Measurements from ENCODE around the gene HCRTR1.

Gene HCRTR1

DNA sequence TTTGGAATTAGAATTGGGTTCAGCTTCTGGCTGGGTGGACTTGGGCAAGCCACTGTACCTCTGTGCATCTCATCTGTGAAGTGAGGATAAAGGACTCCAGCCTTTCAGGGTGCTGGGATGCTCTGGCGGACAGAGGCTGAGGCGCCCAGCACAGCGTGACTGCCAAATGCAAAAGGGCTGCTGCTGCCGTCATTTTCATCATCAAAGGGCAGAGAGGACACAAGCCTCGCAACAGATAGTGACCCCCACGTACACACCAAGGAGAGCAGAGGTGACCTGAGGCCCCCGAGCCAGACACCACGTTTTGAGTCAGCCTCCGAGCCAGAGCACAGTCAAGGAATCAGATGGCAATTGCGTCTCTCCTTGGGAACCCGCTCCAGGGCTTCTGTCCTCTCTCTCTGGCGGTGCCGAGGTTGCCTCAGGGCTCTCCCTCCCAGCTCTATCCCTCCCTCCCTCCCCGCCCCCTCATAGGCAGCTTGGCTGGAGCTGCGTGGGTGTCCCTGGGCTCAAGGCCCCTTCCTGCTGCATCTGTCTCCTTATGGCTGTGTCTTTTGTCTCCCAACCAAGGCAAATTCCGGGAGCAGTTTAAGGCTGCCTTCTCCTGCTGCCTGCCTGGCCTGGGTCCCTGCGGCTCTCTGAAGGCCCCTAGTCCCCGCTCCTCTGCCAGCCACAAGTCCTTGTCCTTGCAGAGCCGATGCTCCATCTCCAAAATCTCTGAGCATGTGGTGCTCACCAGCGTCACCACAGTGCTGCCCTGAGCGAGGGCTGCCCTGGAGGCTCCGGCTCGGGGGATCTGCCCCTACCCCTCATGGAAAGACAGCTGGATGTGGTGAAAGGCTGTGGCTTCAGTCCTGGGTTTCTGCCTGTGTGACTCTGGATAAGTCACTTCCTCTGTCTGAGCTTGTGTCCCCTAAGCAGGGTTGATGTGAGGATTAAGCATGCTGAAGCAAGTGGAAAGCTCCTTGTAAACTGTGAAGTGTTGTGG lies 9.0 kb downstream of the HCRTR1 start:
- peak; percentile 34 for DNase-seq (ENCODE audit: low spot score)

DNA sequence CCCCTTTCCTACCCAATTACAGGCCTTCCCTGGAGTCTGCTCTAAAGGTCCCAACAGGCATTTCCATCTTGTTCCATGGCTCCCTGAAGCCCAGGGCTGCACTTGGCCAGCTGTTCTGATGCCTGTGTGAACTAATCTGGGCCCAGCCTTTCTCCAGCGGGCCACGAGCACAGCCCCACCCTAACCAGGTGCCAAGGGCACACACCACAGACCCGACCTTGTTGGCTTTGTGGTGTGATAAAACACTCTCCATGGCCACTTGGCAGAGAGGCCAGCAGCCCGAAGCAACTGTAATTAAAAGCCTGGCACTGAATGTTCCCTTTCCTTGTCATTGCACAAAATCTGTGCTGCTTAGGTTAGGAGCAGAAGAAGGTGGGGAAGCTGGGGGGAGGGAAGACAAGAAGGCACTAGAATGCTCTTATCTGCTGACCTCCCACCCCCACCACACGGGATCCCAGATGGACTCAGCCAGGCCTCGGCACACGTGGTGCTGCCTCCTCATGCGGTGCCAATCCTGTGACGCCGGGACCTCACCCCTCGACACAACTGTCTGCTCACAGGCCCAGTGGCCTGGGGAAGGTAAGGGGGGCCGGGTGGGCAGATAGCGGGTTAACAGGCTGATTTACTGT lies 9.9 kb downstream of the HCRTR1 start:
- peak; percentile 89 for DNase-seq (ENCODE audit: low spot score)

DNA sequence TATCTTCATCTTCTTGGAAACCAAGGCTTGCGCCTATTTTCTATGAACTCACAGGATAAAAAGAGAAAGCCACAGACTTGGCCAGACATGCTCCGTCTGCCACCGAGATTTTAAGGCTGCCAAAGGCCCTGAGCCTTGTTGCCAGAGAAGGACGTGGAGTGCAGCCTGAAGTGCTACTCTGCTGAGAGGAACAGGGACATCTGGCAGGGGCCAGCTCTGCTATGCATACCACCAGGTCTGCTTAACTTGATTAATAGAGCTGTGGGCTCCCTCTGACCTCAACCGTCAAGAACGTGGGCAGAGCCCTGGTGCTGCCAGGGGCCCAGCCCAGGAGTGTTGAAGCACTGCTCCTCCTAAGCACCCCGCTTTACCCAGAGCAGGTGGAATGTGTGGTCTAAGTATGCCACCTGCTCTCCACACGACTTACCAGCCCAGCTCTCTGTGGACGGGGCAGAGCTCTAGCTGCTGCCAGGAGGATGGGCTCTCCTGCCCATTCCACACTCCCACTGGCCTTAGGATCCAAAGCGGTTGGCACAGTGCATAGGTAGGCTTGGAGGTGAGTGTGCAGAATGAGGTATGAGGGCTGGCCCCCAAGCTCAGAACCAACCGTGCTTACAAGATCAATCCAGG lies 10.6 kb downstream of the HCRTR1 start:
- peak; percentile 93 for DNase-seq (ENCODE audit: low spot score)

DNA sequence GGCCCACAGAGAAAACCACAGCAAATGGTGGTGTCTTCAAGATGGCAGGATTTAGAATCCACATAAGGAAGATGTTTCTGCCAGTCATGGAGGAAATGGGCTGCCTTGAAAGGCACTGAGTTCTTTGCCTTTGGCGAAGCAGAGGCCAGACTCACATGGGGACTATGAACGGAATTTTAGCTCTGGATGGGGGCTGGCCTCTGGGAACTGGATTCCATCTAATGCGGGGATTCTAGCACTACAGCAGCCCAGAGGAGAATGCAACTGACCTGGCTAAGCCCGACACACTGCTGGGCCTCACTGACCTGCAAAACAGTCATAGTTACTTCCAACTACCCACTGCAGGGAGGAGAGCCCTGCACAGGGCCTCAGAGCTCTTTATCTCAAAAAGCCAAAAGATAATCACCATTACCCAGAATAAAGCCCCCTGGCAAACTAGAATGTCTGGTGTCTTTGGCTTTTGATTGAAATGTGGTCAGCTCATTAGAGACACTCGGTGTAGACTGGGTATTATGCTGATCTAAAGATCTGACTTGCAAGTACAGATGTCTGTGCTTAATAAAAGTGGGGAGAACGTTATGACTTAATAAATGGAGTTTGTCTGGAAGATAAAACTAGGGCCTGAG lies 11.6 kb downstream of the HCRTR1 start:
- no peak for DNase-seq (ENCODE audit: low spot score)

DNA sequence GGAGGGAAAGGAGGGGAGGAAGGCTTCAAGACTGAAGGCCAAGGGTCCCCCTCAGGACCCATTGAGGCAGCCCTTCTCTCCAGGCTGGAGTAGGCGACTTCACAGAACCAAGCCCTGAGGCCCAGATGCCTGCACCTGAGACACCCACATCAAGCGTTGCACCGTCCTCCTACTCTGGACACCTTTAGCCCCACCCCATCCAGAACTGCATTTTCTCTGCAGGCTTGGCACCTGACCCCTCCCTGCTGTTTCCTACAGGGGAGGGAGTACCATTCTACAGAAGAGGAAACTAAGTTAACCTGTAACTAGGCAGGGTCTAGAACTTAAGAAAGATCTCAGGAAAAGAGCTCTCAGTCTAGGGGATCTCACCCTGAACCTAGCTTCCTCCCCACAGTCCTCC lies 15.2 kb downstream of the HCRTR1 start:
- no peak for DNase-seq (ENCODE audit: low spot score)

DNA sequence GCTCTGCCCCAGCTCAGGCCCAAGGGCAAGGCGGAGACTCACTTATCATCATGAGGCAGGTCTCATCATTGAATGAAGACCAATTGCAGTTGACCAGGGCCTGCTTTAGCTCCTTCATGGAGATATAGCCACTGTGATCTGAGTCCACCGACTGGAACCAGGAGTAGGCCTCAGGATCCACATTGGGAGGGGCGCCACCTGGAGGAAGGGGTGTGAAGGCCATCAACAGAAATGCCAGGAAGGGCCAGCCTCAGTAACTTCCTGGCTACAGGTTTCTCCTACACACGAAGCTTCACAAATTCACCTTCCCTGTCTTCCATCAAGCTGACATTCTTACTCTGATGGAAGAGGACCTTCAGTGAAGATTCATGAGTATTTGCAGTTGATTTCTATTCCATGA lies 15.6 kb downstream of the HCRTR1 start:
- DNase-seq (ENCODE audit: low spot score): peak; percentile 41

DNA sequence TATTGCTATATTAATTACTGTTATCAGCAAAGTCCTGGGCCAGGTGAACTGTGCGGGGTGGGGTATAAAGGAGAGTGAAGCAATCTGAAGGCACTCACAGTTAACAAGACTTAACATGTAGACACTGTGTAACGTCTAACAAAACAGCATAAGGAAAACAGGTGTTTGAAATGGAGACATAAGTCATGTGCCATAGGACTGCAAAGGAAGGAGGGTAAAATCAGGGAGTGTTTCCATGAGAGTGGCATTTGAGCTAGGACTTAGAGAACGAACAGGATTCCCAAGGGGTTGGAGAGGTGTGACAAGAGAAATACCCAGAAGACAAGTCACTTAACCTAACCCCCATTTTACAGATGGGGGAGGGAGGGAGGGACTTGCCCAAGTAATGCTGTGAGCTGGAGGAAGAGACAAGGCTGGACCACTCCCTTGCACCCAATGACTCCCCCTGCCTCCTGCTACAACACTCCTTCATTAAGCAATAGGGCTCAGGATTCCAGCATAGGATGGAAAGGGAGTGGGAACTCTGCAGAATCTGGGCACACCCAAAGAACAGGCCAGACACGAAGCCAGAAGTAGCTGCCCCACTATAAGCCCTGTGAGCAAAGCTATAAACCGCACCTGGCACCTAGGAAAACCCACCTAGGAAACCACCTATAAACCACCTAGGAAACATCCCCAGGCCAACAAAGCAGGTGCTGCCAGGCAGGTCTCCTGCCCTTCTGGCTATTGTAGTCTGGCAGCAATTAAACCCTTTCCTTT lies 20.6 kb downstream of the HCRTR1 start:
- DNase-seq (ENCODE audit: low spot score): no peak

DNA sequence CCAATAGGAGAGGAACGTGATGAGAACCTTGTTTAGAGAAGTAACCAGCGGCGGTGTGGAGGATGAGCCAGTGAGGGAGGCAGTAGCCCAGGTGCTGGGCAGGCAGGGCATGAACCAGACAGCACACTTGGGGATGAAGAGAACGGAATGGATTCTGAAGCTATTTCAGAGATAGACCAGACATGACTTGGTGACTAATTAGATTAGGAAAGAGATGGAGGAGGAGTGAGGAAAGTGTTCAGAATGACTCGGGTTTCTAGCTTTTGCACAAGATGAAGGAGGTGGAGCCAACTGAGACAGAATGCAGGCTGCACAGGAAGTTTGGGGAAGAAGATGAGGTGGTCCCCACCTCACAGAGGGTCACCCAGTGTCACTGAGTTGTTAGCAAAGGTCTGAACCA lies 22.1 kb downstream of the HCRTR1 start:
- no peak for DNase-seq (ENCODE audit: low spot score)

DNA sequence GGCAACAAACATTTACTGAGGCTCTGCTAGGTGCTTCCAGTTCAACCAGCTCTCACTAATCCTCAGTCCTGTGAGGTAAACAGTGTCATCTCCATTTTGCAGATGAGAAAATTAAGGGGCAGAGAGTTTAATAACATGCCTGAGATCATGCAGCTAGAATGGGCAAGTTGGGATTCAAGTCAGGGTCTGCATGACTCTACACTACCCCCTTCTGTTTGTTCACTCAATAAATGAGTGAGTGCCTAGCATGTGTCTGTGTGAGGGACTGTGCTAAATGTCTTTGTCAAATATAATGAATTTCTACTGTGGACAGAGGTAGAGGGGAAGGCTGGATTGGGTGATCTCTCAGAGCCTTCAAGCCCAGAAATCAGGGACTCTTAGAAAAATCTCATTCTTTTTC lies 22.7 kb downstream of the HCRTR1 start:
- no peak for DNase-seq (ENCODE audit: low spot score)

DNA sequence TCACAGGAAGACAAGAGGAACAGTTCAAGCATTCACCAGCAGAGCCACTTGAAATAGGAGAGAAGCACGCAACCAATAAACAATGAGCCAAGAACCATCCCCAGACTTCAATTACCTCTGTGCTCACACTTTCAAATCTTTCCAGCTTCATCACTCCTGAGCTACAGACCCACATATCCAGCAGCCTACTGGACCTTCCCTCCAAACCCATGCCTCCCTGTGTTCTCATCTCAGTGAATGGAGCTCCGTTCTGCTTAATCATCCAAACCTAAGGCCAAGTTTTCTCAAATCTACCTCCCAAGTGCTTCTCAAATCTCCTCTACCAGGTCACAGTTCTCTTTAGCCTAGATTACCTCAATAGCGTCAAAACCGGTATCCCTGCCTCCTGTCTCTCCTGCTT lies 23.5 kb downstream of the HCRTR1 start:
- DNase-seq (ENCODE audit: low spot score): peak; percentile 18

DNA sequence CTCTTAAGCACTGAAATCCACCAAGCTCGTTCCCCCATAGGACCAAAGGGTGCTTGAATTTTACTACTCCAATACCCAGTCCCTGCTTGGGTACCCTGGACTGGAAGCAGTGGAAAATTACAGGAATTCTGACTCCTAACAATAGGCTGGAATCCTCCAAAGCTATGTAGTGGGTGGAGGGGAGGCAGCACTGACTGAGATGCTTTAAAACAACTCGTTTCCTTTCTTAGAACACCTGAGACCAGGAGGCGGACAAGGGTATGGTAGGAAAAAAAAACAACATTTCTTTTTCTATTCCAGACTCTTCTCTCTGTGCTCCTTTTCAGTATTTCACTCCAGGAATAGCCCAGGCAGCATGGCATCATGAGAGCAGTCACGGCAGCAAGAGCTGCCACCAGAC lies 24.9 kb downstream of the HCRTR1 start:
- peak; percentile 67 for DNase-seq (ENCODE audit: low spot score)

DNA sequence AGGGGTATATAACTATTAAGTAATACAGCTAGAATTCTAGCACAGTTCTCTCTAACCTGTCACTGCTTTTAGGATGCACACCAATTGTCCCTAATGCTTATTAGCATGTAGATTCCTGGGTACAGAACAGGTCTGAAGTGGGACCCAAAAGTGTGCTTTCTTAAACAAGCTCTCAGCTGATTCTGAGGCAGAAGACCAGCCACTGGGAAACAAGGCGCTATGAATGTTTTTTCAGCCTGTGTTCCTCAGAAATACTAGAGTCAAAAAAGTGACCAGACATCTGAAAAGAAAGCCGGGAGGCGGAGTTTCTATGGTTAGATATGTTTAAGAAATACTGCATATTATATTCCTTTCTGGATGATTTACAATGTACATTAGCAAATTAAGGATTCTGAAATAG lies 25.4 kb downstream of the HCRTR1 start:
- no peak for DNase-seq (ENCODE audit: low spot score)

DNA sequence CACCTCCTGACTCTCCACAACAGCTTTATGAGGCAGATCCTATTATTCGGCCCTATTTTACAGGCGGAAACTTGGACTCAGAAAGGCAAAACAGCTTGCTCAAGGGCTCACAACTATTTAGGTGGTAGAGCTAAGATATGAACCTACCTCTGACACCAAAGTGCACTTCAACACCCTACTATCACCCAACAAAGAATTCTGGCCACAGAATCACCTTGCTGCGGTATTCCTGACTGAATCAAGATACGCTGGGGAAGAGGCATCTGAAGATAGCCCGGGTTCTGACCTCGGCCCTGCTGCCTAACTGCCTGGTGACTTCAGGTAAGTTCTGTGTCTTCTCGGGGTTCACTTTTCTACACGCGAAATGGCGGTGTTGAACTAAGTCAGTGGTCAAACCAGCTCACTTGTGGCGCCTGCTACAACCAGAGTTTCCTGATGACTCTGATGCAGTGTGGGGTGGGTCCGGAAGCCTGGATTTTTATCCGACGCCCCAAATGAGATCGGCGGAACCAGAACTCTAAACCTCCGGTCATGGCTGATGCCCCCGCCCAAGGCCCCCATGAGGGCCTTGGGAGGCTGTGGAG lies 26.6 kb downstream of the HCRTR1 start:
- DNase-seq (ENCODE audit: low spot score): no peak

DNA sequence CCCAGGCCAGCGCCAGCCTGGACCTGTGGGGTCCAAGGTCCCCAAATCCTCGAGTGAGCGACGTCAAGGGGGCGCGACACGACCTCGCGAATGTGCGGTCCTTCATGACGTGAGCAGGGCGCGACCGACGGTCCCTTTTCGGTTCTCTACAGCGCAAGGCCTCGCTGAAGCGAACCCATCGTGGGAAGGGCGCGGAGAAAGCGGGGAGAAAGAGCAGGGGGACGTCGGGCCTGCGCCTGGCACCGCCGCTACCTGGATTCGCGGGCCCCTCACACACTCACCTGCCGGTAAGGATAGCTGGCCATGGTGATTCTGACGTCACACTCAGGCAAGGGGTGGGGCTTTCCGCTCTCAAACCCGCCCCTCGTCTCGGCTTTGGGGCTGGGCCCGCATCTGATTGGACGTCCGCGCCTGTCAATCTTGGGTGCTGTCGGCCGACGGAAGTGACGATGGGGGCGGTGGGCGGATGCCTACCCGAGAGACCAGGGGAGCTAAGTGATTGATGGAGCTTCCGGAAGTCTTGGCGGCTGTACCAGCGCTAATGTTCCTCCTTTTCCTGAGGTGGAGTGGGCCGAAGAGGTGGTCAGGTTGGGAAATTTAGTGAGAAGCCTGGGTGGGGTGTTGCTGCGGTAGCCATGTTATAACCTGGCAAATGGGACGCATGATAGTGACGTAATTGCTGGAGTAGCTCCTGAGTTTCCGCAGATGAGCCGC lies 27.2 kb downstream of the HCRTR1 start, which contains the start of gene PEF1:
Gene PEF1, minus strand, starts transcription at position 317 of the 714 bp plus-strand sequence. Its CDS starts 12 bp downstream, at position 305.
- peak; percentile 99 for DNase-seq (ENCODE audit: low spot score)

DNA sequence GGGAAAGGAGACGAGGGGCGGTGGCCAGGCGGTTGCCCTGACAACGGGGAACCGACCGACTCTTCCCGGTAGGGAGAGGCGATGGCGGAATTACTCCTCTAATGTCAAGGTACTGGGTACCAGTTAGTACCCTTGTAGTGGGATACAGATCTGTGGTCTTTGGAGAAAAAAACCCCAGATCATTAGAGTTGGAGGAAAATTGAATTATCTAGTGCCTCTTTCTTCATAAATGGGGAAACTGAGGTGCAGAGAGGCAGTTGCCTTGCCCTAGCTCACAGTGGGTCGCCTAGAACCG lies 27.7 kb downstream of the HCRTR1 start:
- DNase-seq (ENCODE audit: low spot score): no peak

DNA sequence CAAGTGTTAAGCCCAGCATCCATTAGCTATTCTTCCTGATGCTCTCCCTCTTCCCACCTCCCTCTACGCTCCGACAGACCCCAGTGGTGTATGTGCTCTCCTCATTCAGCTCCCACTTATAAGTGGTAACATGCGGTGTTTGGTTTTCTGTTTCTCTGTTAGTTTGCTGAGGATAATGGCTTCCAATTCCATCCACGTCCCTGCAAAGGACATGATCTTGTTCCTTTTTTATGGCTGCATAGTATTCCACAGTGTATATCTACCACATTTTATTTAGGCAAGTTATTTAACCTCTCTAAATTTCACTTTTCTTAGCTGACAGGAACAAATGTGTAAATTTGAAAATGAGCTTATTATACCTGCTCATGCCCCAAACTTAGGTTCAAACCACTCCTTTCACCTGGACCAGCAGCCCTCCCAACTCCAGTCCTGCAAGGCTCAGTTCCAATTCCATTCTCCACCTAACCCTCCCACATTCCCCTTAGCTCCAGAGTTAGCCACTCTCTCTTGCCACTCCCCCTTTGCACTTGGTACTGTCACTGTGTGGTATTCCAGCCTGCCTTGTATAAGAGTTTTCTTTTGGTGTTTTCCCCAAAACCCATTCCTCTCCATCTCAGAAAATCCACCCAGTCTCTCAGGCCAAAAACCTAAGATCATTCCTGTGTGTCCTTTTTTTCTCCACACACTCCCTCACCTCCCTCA lies 28.9 kb downstream of the HCRTR1 start:
- no peak for DNase-seq (ENCODE audit: low spot score)

DNA sequence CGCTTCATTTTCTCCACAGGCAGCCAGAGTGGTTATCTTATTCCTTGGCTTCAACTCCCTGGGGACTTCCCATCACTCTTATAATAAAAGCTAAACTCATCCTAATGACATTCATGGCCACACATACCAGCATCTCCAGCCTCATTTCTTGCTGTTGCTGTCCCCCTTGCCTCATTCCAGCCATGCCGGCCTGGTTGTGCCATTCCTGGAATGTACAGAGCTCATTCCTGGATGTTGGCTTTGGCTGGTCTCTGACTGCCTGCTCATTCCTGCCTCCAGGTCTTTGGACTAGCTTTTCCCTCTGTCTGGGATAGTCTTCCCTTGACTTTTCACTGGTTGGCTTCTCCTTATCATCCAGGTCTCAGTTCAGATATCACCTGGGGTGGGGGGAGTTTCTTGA lies 29.6 kb downstream of the HCRTR1 start:
- DNase-seq (ENCODE audit: low spot score): no peak

DNA sequence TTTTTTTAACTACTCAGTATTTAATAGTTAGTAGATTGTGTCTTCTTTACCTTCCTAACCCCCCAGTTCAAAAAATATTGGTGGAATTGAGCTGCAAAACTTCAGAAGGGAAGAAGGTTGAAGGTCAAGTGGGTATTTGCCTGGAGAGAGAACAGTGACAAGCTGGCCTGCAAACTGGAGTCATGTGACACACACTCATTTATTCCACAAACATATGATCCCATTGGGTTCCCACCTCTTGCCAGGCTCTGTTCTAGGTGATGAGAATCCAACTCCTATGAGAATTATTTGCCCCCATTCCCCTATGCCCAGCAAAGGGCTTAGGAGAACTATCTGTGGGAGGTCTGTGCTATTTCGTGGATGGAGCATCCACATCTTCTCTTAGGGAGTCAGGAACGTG lies 30.7 kb downstream of the HCRTR1 start:
- no peak for DNase-seq (ENCODE audit: low spot score)

DNA sequence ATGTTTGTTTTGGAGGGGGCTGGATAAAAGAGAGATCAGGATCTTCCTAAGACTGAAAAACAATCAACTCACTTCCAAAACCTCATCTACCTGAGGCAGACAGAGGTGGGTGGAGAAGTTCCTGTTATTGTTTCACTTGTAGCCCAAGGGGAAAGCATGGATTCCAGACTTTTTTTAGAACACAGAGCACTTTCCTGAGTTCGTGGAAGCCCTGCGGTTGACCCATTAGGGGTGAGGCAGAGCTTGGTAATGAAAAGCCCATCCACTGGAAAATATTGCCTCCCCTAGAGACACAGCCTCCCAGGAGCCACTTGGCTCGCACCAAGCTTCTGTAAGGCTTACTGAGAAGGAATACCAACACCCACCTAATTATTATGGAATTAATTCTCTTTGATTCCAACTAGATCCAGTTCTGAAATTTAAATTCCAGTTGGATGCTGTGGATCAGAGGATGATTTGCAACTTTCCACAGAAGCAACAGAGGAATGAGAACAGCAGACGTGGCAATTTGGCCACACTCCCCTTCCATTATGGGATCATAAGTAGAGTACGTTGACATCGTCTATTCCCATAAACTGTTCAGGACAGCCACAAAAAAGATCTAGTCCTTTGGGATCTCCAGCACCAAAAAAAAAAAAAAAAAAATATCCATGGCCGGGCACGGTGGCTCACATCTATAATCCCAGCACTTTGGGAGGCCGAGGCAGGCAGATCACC lies 31.3 kb downstream of the HCRTR1 start:
- DNase-seq (ENCODE audit: low spot score): no peak

All from cerebellar cortex (tissue), 1 donor.